Stimulated activated CD8-positive, alpha-beta memory T cell treated with anti-CD3 and anti-CD28 coated beads, Interleukin-2, amount 100 ng/mL, for 1 hour (primary cell): ENCODE data around the gene DUSP23.

Experiments
- DNase-seq, 2 donors: peaks; one replicate each; pipeline ENCODE4 v3.0.0-alpha.2; 2020; ENCODE audit warnings: low read depth in 2 of 2

DUSP23 gene

GRCh38 chr1:159780583-159781582, at the start of gene DUSP23:
Gene DUSP23, plus strand, starts transcription at chr1:159780962. Its CDS starts 139 bp downstream, at chr1:159781101.
- peak; percentile 91 to 94 for DNase-seq

DNA sequence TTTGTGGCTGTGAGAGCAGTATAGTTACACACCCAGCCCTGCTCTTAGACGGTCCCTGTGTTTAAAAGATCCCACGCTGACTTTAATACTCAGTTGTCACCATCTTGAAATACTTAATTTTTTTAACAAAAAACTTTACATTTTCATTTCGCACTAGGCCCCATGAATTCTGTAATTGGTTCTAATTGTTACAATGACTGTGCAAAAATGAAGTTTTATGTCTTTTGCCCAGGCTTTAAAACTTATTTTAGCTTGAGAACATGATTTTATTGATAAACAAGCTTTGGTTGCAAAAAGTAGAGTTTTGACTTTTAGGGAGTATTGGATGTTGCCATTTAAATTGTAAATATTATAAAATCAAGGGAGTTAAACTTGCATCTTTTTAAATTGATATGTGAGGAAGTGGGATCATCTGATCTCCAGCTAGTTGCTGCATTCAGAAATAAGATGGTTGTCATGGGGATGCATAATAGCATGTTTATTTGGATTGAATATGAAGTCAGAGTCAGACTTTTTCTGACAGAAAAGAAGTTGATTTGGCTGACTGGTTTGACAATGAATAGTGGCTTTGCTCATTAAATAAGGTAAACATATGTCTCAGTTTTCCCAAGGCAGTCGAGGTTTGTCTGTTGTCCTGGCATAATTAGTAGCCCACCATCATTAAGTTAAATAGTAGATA, 43.4 kb upstream of the DUSP23 start:
- no peak for DNase-seq

- no peak for DNase-seq
These were observed 36.9 kb upstream of the DUSP23 start for GRCh38 chr1:159743651-159744410.

DNA sequence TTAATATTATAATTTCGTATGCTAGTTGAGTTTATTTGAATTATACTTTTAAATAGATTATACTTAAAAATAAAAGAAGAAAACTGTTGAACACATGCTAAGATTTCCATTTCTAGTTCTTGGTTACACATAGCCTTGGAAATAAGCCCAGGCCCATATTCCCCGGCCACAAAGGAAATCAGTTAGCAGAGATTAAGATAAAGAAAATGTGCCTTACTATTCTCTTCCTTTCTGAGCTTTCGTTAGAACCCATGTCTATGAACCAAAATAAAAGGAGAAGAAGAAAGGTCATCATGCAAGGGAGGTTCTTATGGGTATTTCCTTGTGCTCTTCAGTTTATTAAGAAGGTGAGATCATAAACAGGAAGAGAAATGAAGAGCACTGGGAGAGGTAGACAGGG, 34.1 kb upstream of the DUSP23 start:
- no peak for DNase-seq

GRCh38 chr1:159748370-159748769, 32.4 kb upstream of the DUSP23 start:
- no peak for DNase-seq

DNA sequence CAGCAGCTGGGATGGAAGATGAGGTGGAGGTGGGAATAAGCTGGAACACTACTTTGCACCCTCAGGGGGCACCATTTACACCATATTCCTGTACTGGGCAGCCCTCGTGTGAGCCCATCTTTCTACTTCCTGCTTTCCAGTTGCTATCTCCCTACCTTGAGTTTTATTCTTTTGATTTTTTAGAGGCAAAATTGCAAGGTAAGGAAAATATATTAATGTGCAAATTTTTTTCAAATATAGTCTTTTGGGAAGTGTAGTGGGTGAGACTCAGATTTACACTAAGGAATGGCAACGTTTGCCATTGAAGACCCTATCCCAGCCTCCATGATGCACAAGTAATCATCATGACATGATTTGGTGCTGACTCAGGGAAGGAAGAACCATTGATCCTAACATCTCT, 31.1 kb upstream of the DUSP23 start:
- no peak for DNase-seq

- DNase-seq = no peak
These were observed 30.1 kb upstream of the DUSP23 start for GRCh38 chr1:159750621-159751020.

DNA sequence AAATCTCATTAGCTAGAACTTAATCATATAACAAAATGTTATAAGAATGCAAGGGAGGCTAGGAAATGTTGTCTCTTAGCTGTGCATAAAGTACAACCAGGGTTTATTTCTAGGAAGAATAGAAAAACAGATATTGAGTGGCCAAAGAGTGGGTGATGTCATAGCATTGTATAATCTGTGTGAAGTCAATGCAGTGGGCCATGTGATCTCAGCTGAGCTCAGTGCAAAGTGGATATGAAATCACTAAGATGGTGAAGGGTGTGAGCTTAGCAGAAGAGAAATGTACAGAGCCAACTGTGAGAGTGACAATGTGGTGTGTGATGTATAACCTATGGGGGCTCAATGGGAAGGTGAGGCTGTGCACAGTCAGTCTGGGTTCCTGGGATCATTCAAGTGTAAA, 29.7 kb upstream of the DUSP23 start:
- no peak for DNase-seq

DNA sequence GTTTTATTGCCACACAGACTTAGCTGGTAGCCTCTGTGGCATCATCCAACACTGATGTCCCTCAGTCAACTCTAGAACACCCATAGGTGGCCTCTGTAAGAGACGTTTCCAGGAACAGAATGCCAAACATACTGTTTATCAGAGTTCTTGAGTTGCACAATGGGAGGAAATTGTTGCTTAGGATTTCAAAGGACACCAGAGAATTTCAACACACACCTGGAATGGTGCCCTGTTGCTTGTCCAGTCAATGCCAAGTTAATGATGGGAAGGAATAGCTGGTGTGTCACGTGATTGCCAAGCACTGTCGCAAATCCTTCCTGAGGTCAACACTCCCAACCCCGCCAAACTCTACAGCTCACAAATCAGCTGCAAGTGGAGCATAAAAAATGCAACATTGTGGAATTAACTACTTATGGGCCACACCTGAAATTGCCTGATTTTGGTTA, 28.6 kb upstream of the DUSP23 start:
- no peak for DNase-seq

DNA sequence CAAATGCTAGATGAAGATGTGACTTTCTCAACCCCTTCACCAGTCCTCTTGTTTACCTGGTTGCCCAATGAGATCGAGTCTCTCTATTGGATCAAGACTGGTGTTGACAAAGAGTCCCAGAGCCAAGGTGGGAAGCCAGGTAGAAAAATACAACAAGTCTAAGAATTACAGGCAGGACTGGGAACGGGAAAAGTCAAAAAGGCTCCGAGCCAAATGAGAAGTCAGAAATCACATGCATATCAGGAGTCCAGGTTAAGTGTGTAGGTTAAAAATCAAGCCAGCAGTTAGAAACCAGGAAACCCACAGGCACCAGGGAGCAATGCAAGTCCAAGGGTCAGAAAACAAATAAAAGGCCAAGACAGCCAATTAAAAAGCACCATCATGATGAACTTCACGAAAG, 27.4 kb upstream of the DUSP23 start:
- DNase-seq = no peak

- DNase-seq = no peak
These were observed 25.2 kb upstream of the DUSP23 start for GRCh38 chr1:159755451-159756007.

GRCh38 chr1:159756397-159756796, 24.4 kb upstream of the DUSP23 start:
- no peak for DNase-seq

- no peak for DNase-seq
These were observed 17.1 kb upstream of the DUSP23 start for GRCh38 chr1:159763686-159764085.

- DNase-seq = no peak
These were observed 15.0 kb upstream of the DUSP23 start for GRCh38 chr1:159765806-159766205.

GRCh38 chr1:159771127-159771895, 9.5 kb upstream of the DUSP23 start:
- DNase-seq = no peak

GRCh38 chr1:159774465-159774864, 6.3 kb upstream of the DUSP23 start:
- DNase-seq = no peak

GRCh38 chr1:159775716-159776115, 5.0 kb upstream of the DUSP23 start:
- no peak for DNase-seq

DNA sequence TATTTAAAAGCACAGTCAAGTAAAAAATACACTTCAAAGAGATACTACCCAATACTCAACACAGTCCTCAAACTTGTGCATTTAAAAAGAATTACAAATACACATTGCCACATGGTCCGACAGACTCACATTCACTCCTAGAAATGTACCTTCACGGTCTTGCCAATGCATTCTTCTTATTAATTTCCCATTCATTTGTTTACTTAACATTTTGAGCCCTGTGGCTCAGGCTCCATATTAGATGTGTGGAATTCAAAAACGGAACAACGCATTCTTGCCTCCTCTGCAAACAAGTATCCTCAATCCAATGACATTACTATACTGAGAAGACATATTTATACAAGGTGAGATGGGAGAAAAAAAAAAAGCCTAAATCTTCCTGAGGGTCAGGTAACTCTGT, 2.5 kb upstream of the DUSP23 start:
- DNase-seq = no peak

DNA sequence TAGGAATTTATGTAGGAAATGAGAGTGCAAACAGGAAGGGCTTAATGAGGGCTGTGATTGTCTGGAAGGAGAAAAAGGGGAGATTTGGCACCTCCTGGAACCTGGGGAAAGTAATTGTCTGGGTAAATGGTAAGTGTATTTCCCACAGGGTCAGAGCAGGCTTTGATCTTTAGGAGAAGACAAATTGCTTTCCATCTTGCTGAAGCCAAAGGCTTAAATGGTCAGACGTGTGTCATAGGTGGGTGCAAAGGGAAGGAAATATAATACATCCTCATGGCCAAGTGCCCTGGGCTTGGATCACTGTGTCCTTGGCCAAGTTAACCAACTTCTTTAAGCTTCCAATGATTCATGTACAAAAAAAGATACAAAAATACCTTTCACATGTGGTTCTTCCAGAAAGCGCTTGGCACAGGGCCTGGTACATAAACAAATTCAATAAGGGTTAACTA, 1.3 kb upstream of the DUSP23 start:
- no peak for DNase-seq

DNA sequence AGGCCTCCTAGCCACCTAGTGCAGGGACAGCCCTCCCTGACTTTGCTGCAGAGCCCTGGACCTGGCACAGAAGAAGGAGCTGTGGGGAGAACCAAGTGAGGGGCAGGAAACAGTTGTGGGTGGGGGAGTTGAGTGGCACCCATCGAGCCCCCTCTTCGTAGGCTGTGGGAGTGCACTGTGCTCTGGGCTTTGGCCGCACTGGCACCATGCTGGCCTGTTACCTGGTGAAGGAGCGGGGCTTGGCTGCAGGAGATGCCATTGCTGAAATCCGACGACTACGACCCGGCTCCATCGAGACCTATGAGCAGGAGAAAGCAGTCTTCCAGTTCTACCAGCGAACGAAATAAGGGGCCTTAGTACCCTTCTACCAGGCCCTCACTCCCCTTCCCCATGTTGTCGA, 1.2 kb downstream of the DUSP23 start:
- DNase-seq = no peak

DNA sequence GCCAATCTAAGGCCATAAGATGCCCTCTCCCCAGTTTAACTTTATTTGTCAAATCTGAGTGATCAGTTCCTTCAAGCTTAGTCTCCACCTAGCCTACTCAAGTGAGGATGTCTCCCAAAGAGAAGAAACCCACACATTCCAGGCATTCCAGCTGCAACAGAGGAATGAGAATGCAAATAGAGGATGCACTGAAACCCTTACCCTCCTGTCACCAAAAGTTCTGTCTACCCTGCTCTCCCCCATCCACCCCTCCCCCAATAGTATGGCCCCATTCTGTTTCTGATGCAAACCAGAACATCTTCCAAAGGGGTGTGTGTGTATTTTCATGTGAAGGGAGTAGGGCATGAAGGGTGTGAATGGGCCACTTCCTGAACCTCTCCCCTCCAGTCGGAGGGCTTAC, 3.0 kb downstream of the DUSP23 start:
- no peak for DNase-seq
